ENCODE measurements around the gene APOC4.

GRCh38 chr19:44957526-44957925 lies 15.5 kb downstream of the APOC4 start:
- TF ChIP-seq CTCF (IDR thresholded peaks at IDR 0.05) (no peak), POLR2A (IDR thresholded peaks at IDR 0.05) (no peak)
